ENCODE results near the gene INSC.

GRCh38 chr11:15282754-15283153 is 168.0 kb downstream of the INSC start:
- TF ChIP-seq CTCF (conservative IDR thresholded peaks at IDR 0.05; ENCODE audit: low read depth, low read length) (no peak), EZH2 (IDR thresholded peaks at IDR 0.05; ENCODE audit: borderline replicate concordance, low read depth, low read length, poor library complexity, severe bottlenecking) (no peak)

Data from A673 (cell line).